Activated T-cell treated with anti-CD3 and anti-CD28 coated beads, Interleukin-2, amount 50 U/mL, for 4 hours (primary cell): ENCODE results near the gene C1orf146. TPM values are rescaled to one million over a fixed set of nuclear protein-coding genes. Genes with fewer than 3 reads are reported as not detected.

Experiments
- ATAC-seq, 2 donors: fragments of 200-7000 bp; cut with Tn5 transposase; one replicate each; pipeline ENCODE4 v1.10.0; 2021
- DNase-seq: peaks from one replicate; pipeline ENCODE4 v3.0.0-alpha.2; 2020
- H3K27me3 Mint-ChIP-seq: one replicate; pipeline ENCODE4 v1.8.0; 2021; ENCODE audit warnings: low read depth, mixed read lengths
- H3K36me3 Mint-ChIP-seq: one replicate; pipeline ENCODE4 v1.8.0; 2022; ENCODE audit warnings: mixed read lengths; ENCODE audit not compliant: insufficient read depth
- H3K4me1 Mint-ChIP-seq: one replicate; pipeline ENCODE4 v1.8.0; 2021; ENCODE audit warnings: low read depth, mixed read lengths
- H3K4me3 Mint-ChIP-seq: one replicate; pipeline ENCODE4 v1.8.0; 2021; ENCODE audit warnings: mild to moderate bottlenecking, moderate library complexity, mixed read lengths
- H3K9me3 Mint-ChIP-seq: one replicate; pipeline ENCODE4 v1.8.0; 2021; ENCODE audit warnings: mixed read lengths
- total RNA-seq, 3 donors: library from RNA; stranded (reverse); gene quantifications; one replicate each; pipeline ENCODE4 v1.2.1, GENCODE V29; 2021

C1orf146 gene, protein sequence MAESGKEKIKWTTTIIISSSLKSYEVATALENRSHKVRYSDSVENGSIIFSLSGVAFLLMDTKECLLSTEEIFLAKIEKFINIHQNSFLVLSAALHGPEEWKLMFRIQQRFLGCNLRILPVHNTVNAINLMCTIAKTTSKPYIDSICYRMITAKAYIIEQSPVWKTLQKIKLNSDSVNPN
- not detected for total RNA-seq

DNA sequence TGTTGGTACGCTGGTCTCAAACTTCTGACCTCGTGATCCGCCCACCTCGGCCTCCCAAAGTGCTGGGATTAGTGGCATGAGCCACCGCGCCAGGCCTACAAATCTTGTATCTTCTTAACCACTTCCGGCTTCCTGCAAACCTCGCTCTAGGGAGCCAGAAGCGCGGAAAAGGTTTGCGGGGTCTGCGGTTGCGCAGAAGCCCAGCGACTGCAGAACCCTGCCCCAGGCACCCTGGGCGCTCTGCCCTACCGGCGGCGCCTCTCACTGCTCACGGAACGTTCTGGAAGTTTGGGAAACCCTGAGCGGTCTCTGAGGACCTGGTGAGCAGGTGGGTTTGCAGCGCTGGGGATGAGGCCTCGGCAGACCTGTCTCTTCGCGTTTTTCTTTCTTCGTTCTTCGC is at the start of gene C1orf146:
C1orf146 (plus strand) TSS at position 195 of the 400 bp plus-strand sequence. CDS start 13,506 bp downstream, outside the sequence.
- Mint-ChIP-seq H3K27me3 (no peaks in the 10 kb centered on the region), H3K36me3 (no peaks in the 10 kb centered on the region), H3K4me3 (no peak within 1 kb of the TSS), H3K4me1 (no peaks in the 10 kb centered on the region), H3K9me3 (no peaks in the 10 kb centered on the region)
- ATAC-seq: no peak
- DNase-seq: no peak

DNA sequence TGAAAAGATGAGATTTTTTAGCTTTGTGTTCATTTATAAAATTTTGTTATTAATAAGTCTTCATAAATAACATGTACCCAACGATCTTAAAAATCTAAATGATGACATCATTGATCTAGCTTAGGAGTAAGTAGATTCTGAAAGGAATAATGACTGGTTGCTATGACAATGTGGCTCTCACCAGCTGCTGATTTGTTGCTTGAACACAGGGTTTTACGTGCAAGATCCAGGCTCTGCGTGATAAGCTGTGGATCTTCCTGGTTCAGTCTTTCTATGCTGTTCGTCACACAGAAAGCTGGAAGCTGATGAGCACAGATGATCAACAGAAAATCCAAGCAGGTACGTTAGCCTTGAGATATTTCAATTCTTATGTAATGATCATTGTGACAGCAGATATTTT is 49.1 kb upstream of the C1orf146 start:
- no peaks in the 10 kb centered on the region for H3K4me1 Mint-ChIP-seq
- no peak overlapping the region for H3K4me3 Mint-ChIP-seq
- ATAC-seq (no peak), DNase-seq (no peak)
- H3K27me3 Mint-ChIP-seq: no peaks in the 10 kb centered on the region
- H3K9me3 Mint-ChIP-seq: no peaks in the 10 kb centered on the region
- H3K36me3 Mint-ChIP-seq: peaks cover 5% of the 10 kb centered on the region

DNA sequence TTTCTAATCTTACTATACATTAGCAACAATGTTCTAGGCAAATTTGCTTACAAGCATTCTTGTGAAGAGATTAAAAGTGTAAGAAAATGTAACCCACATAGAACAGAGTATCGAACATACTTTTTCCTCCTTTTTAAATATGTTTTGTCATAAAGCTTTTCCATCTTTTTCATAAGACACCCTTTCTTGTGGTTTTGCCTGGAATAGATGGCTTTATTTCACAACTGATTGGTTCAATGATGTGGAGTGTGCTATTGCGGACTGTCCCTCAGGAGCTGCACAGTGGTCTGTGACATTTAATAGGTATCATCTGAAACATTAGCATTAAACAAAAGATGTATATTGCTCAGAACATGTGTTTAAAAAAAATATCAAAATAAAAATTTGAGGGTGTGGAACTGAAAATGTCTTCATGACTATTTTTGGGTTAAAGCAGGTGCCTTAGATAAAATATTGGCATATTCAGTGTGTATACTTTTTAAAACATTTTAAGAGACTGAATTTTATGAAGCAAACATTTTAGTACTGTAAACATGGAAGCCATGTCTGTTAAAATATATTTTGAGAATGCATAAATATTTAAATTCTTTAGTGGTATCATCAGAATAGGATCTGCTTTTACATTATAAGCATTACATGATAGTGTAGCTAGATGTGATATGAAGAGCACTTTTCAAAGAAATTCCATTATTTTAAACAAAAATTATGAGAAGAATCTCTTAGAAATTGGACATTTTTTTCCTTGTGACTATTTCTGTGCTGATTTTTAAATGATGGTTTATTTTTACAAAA is 48.3 kb upstream of the C1orf146 start:
- Mint-ChIP-seq H3K27me3 (no peaks in the 10 kb centered on the region), H3K9me3 (no peaks in the 10 kb centered on the region), H3K36me3 (peaks cover 10% of the 10 kb centered on the region), H3K4me1 (no peaks in the 10 kb centered on the region), H3K4me3 (no peak overlapping the region)
- ATAC-seq (no peak), DNase-seq (no peak)

DNA sequence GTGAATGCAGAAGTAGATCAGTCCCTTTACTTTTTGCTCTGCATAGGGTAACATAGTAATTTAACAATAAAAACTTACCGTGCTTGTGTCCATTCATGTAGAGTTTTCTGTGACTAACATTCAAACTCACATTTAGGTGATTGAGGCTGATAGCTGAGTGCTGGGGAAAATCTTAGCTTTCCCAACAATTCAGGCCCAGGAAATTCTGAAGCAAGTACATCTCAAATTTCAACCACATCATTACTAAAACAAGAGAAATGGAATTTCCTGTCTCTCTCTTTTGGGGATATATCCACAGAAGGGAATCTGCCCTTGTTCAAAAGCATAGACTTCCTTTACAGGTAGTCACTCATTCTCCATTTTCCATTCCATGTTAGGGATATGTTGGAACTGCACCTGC is 33.1 kb upstream of the C1orf146 start:
- Mint-ChIP-seq H3K4me3 (no peak overlapping the region), H3K36me3 (peaks cover 17% of the 10 kb centered on the region), H3K4me1 (no peaks in the 10 kb centered on the region), H3K27me3 (no peaks in the 10 kb centered on the region), H3K9me3 (no peaks in the 10 kb centered on the region)
- ATAC-seq (no peak), DNase-seq (no peak)

DNA sequence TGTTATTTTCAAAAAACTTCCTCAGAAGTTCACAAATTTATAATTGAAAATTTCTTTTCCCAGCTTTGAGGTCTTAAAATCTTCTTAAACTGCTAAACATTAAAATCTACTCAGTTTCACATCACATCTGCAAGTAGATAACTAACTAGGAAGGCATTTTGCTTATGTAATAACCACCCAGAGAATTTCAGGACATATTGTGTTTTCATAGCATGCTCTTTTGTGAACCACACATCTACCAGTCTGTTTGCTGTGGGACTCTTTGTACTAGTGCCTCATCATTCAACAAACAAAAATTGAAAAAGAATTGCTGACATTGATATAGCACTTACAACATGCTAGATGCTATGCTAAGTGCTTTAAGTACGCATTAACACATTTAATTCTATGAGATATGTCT is 31.6 kb upstream of the C1orf146 start:
- no peaks in the 10 kb centered on the region for H3K4me1 Mint-ChIP-seq
- H3K4me3 Mint-ChIP-seq: no peak overlapping the region
- H3K9me3 Mint-ChIP-seq: no peaks in the 10 kb centered on the region
- peaks cover 9% of the 10 kb centered on the region for H3K36me3 Mint-ChIP-seq
- ATAC-seq (no peak), DNase-seq (no peak)
- H3K27me3 Mint-ChIP-seq: no peaks in the 10 kb centered on the region

DNA sequence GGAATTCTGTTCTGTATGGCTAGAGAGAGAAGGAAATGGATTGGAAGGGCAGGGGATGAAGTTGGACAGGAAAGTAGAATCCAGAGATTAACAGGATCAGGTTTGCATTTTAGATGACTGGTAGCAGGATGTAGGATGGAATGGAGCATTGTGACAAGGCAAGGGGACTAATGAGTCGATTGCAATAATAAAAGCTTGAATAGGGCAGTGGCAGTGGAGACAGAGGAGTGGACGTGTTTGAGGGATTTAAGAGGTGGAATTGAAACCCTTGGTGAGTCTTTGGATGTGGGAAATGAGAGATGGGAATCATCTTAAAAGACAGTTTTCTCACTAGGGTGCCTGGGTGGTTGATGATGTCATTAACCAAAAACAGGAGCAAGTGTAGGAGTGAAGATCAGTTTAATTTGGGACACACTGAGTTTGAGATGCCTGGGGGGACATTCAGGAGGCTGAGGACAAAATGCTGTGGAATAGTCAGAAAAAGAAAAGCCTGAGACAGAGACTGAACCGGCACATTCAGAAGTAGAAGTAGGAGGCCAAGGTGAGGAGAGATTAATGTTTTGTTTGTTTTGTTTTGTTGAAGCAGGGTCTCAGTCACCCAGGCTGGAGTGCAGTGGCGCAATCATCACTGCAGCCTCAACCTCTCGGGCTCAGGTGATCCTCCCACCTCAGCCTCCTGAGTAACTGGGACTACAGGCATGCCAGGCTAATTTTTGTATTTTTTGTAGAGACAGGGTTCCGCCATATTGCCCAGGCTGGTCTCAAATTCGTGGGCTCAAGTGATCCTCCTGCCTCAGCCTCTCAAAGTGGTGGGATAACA is 29.1 kb upstream of the C1orf146 start:
- DNase-seq: no peak
- H3K9me3 Mint-ChIP-seq: no peaks in the 10 kb centered on the region
- no peaks in the 10 kb centered on the region for H3K4me1 Mint-ChIP-seq
- H3K36me3 Mint-ChIP-seq: peaks cover 5% of the 10 kb centered on the region
- ATAC-seq: no peak
- no peak overlapping the region for H3K4me3 Mint-ChIP-seq
- no peaks in the 10 kb centered on the region for H3K27me3 Mint-ChIP-seq

DNA sequence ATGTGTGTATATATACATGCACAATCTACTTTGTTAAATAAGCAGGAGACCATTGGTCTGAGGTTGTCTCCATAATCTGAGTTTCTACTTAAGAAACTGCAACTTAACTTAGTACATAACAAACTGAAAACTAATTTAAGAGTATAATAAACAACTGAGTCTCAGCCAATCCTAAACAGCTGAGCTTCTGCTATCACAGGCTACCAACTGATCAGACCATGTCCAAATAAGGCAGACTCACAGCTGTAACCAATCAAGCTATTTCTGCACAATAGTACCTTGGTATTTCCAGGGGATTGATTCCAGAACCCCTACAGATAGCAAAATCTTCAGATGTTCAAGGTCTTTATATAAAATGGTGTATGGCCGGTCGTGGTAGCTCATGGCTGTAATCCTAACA is 26.0 kb upstream of the C1orf146 start:
- ATAC-seq (no peak), DNase-seq (no peak)
- Mint-ChIP-seq H3K9me3 (no peaks in the 10 kb centered on the region), H3K4me1 (no peaks in the 10 kb centered on the region), H3K27me3 (no peaks in the 10 kb centered on the region), H3K4me3 (no peak overlapping the region), H3K36me3 (peaks cover 2% of the 10 kb centered on the region)

DNA sequence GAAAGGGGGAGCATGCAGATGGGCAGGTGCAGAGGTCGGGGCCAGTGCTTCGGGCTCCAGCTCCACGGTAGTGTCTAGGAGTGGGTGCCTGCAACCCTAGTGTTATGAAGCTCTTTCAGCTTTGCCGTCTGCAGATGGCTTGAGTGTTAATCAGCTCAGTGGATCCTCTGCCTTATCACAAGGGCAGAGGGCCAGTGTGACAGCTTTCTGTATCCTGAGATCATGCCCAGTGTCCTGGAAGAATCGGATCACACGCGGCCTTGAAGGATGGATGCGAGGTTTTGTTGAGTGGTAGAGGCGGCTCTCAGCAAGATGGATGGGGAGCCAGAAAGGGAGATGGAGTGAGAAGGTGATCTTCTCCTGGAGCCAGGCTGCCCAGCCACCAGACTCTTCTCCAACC is 25.5 kb upstream of the C1orf146 start:
- no peaks in the 10 kb centered on the region for H3K9me3 Mint-ChIP-seq
- peaks cover 2% of the 10 kb centered on the region for H3K36me3 Mint-ChIP-seq
- ATAC-seq: no peak
- no peak for DNase-seq
- H3K4me1 Mint-ChIP-seq: no peaks in the 10 kb centered on the region
- H3K27me3 Mint-ChIP-seq: no peaks in the 10 kb centered on the region
- no peak overlapping the region for H3K4me3 Mint-ChIP-seq

DNA sequence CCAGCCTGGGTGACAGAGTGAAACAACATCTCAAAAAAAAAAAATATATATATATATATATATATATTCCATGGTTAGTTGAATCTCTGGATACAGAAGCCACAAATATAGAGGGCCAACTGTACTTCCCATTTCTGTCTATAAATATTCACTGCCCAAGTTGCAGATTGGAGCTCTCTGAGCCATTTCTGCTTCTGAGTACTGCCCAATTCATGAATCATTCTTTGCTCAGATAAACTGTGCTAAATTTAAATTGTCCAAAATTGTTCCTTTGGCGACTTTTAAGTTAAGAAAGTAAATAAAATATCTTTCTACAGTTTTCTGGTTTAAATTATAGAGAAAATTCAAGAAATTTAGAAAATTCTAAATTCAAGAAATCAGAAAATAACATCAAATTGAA is 23.2 kb upstream of the C1orf146 start:
- DNase-seq (no peak), ATAC-seq (no peak)
- Mint-ChIP-seq H3K36me3 (no peaks in the 10 kb centered on the region), H3K4me3 (no peak overlapping the region), H3K9me3 (no peaks in the 10 kb centered on the region), H3K27me3 (no peaks in the 10 kb centered on the region), H3K4me1 (no peaks in the 10 kb centered on the region)

DNA sequence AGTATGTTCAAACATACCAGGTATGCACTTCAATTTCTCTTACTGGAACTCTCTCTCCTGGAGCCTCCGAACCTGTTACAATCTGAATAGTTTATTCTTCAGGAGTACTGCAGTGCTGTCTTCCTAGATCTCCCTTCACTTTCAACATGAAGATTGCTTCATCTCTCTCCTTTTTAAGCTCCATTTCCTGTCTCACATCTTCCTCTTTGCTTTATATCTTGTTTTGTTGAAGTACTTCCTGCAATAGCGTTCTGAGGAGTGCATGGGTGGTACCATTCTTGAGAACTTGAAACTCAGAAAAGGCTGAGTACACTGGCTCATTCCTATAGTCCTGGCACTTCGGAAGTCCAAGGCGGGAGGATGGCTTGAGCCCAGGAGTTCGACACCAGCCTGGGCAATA is 15.7 kb upstream of the C1orf146 start:
- Mint-ChIP-seq H3K4me1 (peaks cover 17% of the 10 kb centered on the region), H3K4me3 (no peak overlapping the region), H3K9me3 (peaks cover 14% of the 10 kb centered on the region), H3K27me3 (no peaks in the 10 kb centered on the region), H3K36me3 (no peaks in the 10 kb centered on the region)
- no peak for DNase-seq
- ATAC-seq: peak in 1 of 2 donors; percentile 23

DNA sequence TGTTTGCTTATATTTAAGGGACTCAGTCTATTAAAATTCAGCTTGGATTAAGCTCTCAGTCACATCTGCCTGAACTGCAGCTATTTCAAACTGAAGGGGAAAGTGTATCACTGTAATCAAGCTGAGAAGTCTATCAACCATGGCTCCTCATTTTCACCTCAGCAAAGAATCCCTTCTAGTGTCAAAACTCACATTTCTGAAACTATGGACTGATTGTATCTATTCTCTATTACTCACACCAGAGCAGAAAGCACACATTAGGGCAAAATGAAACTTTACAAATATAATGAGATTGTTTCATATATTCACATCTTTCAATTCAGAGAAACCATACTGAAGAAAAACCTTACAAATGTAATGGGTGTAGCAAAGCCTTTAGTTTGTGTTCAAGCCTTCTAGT is 14.6 kb upstream of the C1orf146 start:
- Mint-ChIP-seq H3K27me3 (no peaks in the 10 kb centered on the region), H3K9me3 (peaks cover 14% of the 10 kb centered on the region), H3K36me3 (no peaks in the 10 kb centered on the region), H3K4me3 (no peak overlapping the region), H3K4me1 (peaks cover 17% of the 10 kb centered on the region)
- ATAC-seq: peak; percentile 38 to 65
- DNase-seq: no peak

DNA sequence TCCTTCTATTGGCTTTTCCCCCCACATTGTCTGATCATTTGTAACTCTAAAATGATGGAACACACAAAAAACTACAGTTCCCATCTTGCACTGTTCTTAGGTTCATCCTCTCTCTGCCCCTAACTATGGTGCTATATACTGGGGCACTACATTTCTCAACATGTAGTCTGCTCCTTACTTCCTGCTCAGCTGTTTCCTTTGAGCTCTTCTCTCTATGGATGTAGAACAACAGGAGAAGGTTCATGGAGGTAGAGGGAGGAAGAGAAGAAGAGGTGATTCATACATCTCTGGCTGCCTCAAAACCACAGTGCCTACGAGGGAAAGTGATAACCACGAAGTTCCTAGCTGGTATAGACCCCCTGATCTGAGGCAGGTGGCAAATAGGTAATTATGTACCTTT is 7.0 kb upstream of the C1orf146 start:
- Mint-ChIP-seq H3K27me3 (no peaks in the 10 kb centered on the region), H3K9me3 (peaks cover 3% of the 10 kb centered on the region), H3K36me3 (no peaks in the 10 kb centered on the region), H3K4me3 (no peak overlapping the region), H3K4me1 (peaks cover 14% of the 10 kb centered on the region)
- DNase-seq (no peak), ATAC-seq (peak; percentile 34 to 35)

DNA sequence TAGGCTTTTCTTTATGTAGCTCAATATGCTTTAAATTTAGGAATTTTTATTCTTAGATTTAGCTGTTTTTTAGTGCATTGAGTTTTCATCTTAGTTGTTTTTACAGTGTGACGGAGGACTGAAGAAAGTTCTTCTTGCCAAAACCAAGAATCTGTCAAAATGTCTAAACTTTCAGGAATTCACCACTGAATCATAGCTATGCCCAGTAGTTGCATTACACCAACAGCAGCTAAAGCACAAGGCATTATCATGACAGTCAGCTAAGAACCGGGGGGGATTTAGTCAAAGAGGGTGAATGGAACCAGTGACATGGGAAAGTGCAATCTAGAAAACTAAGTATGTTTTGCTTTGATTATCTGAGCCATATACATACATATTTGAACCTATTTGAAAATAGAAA is 6.5 kb upstream of the C1orf146 start:
- H3K4me3 Mint-ChIP-seq: no peak overlapping the region
- no peak for DNase-seq
- ATAC-seq: no peak
- H3K9me3 Mint-ChIP-seq: no peaks in the 10 kb centered on the region
- no peaks in the 10 kb centered on the region for H3K36me3 Mint-ChIP-seq
- no peaks in the 10 kb centered on the region for H3K27me3 Mint-ChIP-seq
- H3K4me1 Mint-ChIP-seq: peaks cover 14% of the 10 kb centered on the region

DNA sequence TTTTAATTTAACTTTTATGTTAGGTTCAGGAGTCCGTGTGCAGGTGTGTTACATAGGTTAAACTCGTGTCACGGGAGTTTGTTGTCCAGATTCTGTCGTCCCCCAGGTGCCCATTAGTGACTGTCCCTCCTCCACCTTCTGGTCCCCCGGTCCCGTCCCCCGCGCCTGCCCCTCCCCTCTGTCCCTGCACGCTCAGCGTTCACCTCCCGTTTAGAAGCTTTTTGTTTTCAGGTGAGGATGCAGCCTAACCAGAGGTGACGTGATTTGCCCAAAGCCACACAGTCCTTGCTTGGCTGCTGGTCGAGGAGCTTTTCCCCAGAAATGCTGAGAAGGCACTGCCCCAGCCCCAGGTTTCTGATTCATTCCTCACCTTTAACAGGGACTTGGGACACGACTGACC is 844 bp downstream of the C1orf146 start:
- H3K36me3 Mint-ChIP-seq: no peaks in the 10 kb centered on the region
- no peak for DNase-seq
- no peaks in the 10 kb centered on the region for H3K9me3 Mint-ChIP-seq
- H3K4me1 Mint-ChIP-seq: no peaks in the 10 kb centered on the region
- ATAC-seq: no peak
- no peak overlapping the region for H3K4me3 Mint-ChIP-seq
- no peaks in the 10 kb centered on the region for H3K27me3 Mint-ChIP-seq

DNA sequence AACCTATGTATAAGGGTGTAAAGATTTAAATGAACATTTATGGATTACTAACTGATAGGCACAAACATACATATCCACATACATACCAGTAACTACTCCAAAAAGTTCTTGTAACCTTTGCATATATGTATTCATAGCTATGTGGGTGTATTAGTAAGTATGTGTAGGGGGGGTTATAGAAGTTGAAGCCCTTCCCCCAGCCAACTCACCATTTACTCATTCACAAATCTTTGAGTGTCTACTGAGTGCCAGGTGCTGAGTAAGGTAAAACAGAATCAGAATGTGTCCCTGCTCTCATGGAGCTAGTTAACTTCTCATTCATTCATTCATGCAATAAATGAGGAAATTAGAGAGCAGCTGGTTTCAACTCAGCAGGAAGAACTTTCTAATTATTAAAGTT is 1.3 kb downstream of the C1orf146 start:
- no peak overlapping the region for H3K4me3 Mint-ChIP-seq
- DNase-seq (no peak), ATAC-seq (peak in 1 of 2 donors; percentile 50)
- H3K27me3 Mint-ChIP-seq: no peaks in the 10 kb centered on the region
- H3K36me3 Mint-ChIP-seq: no peaks in the 10 kb centered on the region
- H3K9me3 Mint-ChIP-seq: no peaks in the 10 kb centered on the region
- no peaks in the 10 kb centered on the region for H3K4me1 Mint-ChIP-seq
